Effector CD4-positive, alpha-beta T cell (primary cell): ENCODE results near the gene TASP1.
A peak's percentile ranks its signal among the peaks of the same experiment; 100 is the strongest.

Experiments used
- DNase-seq: peaks from one replicate; pipeline ENCODE4 v3.0.0-alpha.2; 2020

TASP1 gene

GRCh38 chr20:13563854-13564253 lies 74.9 kb downstream of the TASP1 start:
- DNase-seq, result no peak

- DNase-seq, result no peak
Observed at GRCh38 chr20:13554706-13555105, 84.0 kb downstream of the TASP1 start.

GRCh38 chr20:13554076-13554475 lies 84.7 kb downstream of the TASP1 start:
- no peak for DNase-seq

GRCh38 chr20:13552061-13552460 lies 86.7 kb downstream of the TASP1 start:
- DNase-seq, result no peak

- DNase-seq, result no peak
Observed at GRCh38 chr20:13549451-13549850, 89.3 kb downstream of the TASP1 start.

- peak; percentile 53 for DNase-seq
Observed at GRCh38 chr20:13546497-13547131, 92.1 kb downstream of the TASP1 start.

- DNase-seq, result no peak
Observed at GRCh38 chr20:13545790-13546189, 92.9 kb downstream of the TASP1 start.

GRCh38 chr20:13543783-13544182 lies 94.9 kb downstream of the TASP1 start:
- no peak for DNase-seq

GRCh38 chr20:13535627-13536026 lies 103.1 kb downstream of the TASP1 start:
- DNase-seq, result no peak

- no peak for DNase-seq
Observed at GRCh38 chr20:13533946-13534345, 104.8 kb downstream of the TASP1 start.

- DNase-seq, result no peak
Observed at GRCh38 chr20:13530146-13530545, 108.6 kb downstream of the TASP1 start.

GRCh38 chr20:13526551-13526950 lies 112.2 kb downstream of the TASP1 start:
- DNase-seq, result no peak

GRCh38 chr20:13525225-13525940 lies 113.3 kb downstream of the TASP1 start:
- no peak for DNase-seq

GRCh38 chr20:13524339-13524738 lies 114.4 kb downstream of the TASP1 start:
- no peak for DNase-seq

GRCh38 chr20:13517831-13518230 lies 120.9 kb downstream of the TASP1 start:
- DNase-seq, result no peak

- DNase-seq, result no peak
Observed at GRCh38 chr20:13515796-13516558, 122.8 kb downstream of the TASP1 start.

GRCh38 chr20:13515291-13515690 lies 123.4 kb downstream of the TASP1 start:
- no peak for DNase-seq

- no peak for DNase-seq
Observed at GRCh38 chr20:13510837-13511488, 127.8 kb downstream of the TASP1 start.

GRCh38 chr20:13507646-13508045 lies 131.1 kb downstream of the TASP1 start:
- DNase-seq, result no peak

GRCh38 chr20:13501500-13501899 lies 137.2 kb downstream of the TASP1 start:
- DNase-seq, result no peak

- DNase-seq, result no peak
Observed at GRCh38 chr20:13494019-13494418, 144.7 kb downstream of the TASP1 start.

- no peak for DNase-seq
Observed at GRCh38 chr20:13493143-13493542, 145.6 kb downstream of the TASP1 start.

- no peak for DNase-seq
Observed at GRCh38 chr20:13492001-13492481, 146.7 kb downstream of the TASP1 start.
